Parietal lobe (tissue), 1 donor: ENCODE data around the gene PRR23B. TPM values are rescaled to one million over a fixed set of nuclear protein-coding genes. Genes with fewer than 3 reads are reported as not detected.

Experiments used
- total RNA-seq: library from RNA; depleted of rRNA; stranded (reverse); fragments of >200 nt; gene quantifications from one replicate; pipeline ENCODE4 v1.2.3, GENCODE V29; 2014

Gene PRR23B
- not detected for total RNA-seq

GRCh38 chr3:139020868-139021234 lies at the start of gene PRR23B:
PRR23B (minus strand) TSS chr3:139020926; CDS start chr3:139020661, 265 bp downstream.

DNA sequence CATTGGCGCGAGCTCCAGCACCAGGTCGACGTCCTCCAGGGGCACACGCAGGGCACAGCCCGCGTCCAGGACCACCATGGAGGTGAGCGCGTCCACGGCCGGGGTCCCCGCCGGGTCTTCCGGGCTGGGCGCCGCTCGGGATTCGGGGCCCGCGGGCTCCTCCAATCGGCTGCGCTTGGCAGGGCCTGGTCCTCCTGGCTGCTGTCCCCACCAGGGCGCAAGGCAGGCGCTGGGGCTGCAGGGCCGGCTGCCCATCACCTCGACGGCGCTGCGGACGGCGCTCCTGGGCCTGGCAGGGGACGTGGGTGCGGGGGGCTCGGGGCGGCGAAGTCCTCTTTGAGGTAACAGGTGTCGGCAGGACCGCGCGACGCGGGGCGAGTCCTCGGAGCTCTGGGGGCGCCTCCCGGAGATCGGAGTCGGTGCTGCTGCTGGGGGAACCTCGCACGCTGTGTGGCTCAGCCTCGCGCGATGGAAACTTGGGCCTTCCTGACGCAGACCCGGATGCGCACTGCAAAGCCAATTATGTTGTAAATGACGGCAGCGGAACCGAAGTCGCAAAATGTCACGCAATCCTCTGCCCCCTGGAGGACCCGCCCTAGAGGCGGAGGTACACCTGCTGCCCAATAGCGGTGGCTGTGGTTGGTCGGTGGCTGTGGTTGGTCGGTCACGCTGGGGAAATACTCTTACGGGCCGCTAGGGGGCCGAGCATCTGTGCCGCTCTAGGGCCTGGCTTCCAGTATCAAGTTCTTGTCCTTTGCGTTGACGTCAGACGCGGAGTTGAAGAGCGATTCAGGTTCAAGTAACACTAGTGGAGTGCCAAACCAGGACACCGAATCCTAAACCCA lies 23.9 kb upstream of the PRR23B start, which contains the start of gene PRR23C:
PRR23C (minus strand) TSS at position 527 of the 845 bp plus-strand sequence; CDS start at position 255, 272 bp downstream.

DNA sequence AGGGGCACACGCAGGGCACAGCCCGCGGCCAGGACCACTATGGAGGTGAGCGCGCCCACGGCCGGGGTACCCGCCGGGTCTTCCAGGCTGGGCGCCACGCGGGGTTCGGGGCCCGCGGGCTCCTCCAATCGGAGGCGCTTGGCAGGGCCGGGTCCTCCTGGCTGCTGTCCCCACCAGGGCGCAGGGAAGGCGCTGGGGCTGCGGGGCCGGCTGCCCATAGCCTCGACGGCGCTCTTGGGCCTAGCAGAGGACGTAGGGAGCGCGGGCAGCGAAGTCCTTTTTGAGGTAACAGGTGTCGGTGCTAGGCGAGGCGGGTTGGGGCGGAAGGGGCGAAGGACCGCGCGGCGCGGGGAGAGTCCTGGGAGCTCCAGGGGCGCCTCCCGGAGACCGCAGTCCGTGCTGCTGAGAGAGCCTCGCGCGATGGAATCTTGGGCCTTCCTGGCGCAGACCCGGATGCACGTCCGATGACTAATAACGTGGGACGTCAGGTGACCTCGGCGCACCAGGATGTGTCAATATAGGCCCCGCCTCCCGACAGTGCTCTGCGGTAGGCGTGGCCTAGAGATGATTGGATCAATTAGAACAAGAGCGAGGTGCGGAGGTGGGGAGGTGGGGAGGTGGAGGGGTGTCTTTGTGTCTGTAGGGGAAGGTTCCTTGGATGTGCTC lies 14.5 kb downstream of the PRR23B start, which contains the start of gene PRR23A:
PRR23A (minus strand) TSS at position 218 of the 666 bp plus-strand sequence; CDS start at position 218, 0 bp downstream.

Other genes with a start within 250 kb of the PRR23B start
- gene PIK3CB, start 186.0 kb downstream of the PRR23B start, total RNA-seq = 36.3 TPM
- 0.31 TPM for gene FOXL2, start 73.8 kb downstream of the PRR23B start, total RNA-seq
- 0.94 TPM for gene FOXL2NB, start 73.7 kb downstream of the PRR23B start, total RNA-seq
- not detected for gene PRR23A, start 14.7 kb downstream of the PRR23B start, total RNA-seq
- gene PRR23C, start 24.0 kb upstream of the PRR23B start, total RNA-seq = not detected